Measurements from ENCODE around the gene GGPS1.

GGPS1 gene

GRCh38 chr1:235324296-235324695, 4.1 kb upstream of the GGPS1 start:
- TF ChIP-seq RAD21 (IDR thresholded peaks at IDR 0.05; ENCODE audit: low read depth) = no peak
- TF ChIP-seq NFIC (IDR thresholded peaks at IDR 0.05) = no peak
- TF ChIP-seq EGR1 (IDR thresholded peaks at IDR 0.05) = no peak
- no peak for TF ChIP-seq FOXM1 (IDR thresholded peaks at IDR 0.05; ENCODE audit: borderline replicate concordance, low read depth)
- no peak for TF ChIP-seq TEAD4 (IDR thresholded peaks at IDR 0.05)
- TF ChIP-seq YY1 (IDR thresholded peaks at IDR 0.05; ENCODE audit: low read depth) = no peak
- no peak for TF ChIP-seq CREB1 (IDR thresholded peaks at IDR 0.05; ENCODE audit: low read depth)
- TF ChIP-seq ZBTB7A (IDR thresholded peaks at IDR 0.05; ENCODE audit: low read depth) = no peak
- no peak for TF ChIP-seq CEBPB (IDR thresholded peaks at IDR 0.05)
- TF ChIP-seq, protein P1, sequence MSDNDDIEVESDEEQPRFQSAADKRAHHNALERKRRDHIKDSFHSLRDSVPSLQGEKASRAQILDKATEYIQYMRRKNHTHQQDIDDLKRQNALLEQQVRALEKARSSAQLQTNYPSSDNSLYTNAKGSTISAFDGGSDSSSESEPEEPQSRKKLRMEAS (IDR thresholded peaks at IDR 0.05) = no peak
- TF ChIP-seq TAF1 (IDR thresholded peaks at IDR 0.05; ENCODE audit: low read depth) = no peak
- TF ChIP-seq, protein P2, sequence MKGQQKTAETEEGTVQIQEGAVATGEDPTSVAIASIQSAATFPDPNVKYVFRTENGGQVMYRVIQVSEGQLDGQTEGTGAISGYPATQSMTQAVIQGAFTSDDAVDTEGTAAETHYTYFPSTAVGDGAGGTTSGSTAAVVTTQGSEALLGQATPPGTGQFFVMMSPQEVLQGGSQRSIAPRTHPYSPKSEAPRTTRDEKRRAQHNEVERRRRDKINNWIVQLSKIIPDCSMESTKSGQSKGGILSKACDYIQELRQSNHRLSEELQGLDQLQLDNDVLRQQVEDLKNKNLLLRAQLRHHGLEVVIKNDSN (IDR thresholded peaks at IDR 0.05) = no peak
- TF ChIP-seq, protein P3, sequence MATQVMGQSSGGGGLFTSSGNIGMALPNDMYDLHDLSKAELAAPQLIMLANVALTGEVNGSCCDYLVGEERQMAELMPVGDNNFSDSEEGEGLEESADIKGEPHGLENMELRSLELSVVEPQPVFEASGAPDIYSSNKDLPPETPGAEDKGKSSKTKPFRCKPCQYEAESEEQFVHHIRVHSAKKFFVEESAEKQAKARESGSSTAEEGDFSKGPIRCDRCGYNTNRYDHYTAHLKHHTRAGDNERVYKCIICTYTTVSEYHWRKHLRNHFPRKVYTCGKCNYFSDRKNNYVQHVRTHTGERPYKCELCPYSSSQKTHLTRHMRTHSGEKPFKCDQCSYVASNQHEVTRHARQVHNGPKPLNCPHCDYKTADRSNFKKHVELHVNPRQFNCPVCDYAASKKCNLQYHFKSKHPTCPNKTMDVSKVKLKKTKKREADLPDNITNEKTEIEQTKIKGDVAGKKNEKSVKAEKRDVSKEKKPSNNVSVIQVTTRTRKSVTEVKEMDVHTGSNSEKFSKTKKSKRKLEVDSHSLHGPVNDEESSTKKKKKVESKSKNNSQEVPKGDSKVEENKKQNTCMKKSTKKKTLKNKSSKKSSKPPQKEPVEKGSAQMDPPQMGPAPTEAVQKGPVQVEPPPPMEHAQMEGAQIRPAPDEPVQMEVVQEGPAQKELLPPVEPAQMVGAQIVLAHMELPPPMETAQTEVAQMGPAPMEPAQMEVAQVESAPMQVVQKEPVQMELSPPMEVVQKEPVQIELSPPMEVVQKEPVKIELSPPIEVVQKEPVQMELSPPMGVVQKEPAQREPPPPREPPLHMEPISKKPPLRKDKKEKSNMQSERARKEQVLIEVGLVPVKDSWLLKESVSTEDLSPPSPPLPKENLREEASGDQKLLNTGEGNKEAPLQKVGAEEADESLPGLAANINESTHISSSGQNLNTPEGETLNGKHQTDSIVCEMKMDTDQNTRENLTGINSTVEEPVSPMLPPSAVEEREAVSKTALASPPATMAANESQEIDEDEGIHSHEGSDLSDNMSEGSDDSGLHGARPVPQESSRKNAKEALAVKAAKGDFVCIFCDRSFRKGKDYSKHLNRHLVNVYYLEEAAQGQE (IDR thresholded peaks at IDR 0.05; ENCODE audit: low read depth) = no peak
- TF ChIP-seq TCF12 (IDR thresholded peaks at IDR 0.05; ENCODE audit: low read depth) = no peak
- TF ChIP-seq EP300 (IDR thresholded peaks at IDR 0.05; ENCODE audit: borderline replicate concordance) = no peak

DNA sequence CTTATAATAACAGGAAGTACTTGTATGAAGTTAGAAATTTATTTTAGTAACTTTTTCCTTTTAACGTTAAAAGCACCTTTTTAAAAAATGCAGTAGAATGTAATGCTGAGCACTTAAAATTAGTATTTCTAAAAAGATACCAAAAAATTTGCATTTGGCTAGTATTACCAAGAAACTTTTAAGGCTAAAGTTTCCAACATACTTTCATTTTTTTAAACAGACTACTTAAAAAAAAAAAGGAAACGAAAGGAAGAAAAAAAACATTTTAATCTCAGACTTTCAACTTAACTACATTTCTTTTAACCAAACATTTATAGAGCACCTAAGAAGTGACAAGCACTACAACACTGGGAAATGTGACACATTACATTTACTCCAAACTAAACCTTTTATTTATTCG, 3.2 kb upstream of the GGPS1 start:
- TF ChIP-seq TEAD4 (IDR thresholded peaks at IDR 0.05) (no peak), EGR1 (IDR thresholded peaks at IDR 0.05) (no peak), NFIC (IDR thresholded peaks at IDR 0.05) (no peak), CEBPB (IDR thresholded peaks at IDR 0.05) (no peak), EP300 (IDR thresholded peaks at IDR 0.05; ENCODE audit: borderline replicate concordance) (no peak), RAD21 (IDR thresholded peaks at IDR 0.05; ENCODE audit: low read depth) (no peak), YY1 (IDR thresholded peaks at IDR 0.05; ENCODE audit: low read depth) (no peak), TAF1 (IDR thresholded peaks at IDR 0.05; ENCODE audit: low read depth) (no peak), ZBTB7A (IDR thresholded peaks at IDR 0.05; ENCODE audit: low read depth) (no peak), CREB1 (IDR thresholded peaks at IDR 0.05; ENCODE audit: low read depth) (no peak), FOXM1 (IDR thresholded peaks at IDR 0.05; ENCODE audit: borderline replicate concordance, low read depth) (no peak), TCF12 (IDR thresholded peaks at IDR 0.05; ENCODE audit: low read depth) (no peak)
- TF ChIP-seq, protein P1 (IDR thresholded peaks at IDR 0.05) = no peak
- TF ChIP-seq, protein P3 (IDR thresholded peaks at IDR 0.05; ENCODE audit: low read depth) = no peak
- TF ChIP-seq, protein P2 (IDR thresholded peaks at IDR 0.05) = no peak

- TF ChIP-seq CEBPB (IDR thresholded peaks at IDR 0.05) = no peak
- no peak for TF ChIP-seq YY1 (IDR thresholded peaks at IDR 0.05; ENCODE audit: low read depth)
- TF ChIP-seq, protein P1 (IDR thresholded peaks at IDR 0.05) = no peak
- no peak for TF ChIP-seq RAD21 (IDR thresholded peaks at IDR 0.05; ENCODE audit: low read depth)
- TF ChIP-seq CREB1 (IDR thresholded peaks at IDR 0.05; ENCODE audit: low read depth) = no peak
- TF ChIP-seq, protein P2 (IDR thresholded peaks at IDR 0.05) = no peak
- TF ChIP-seq TCF12 (IDR thresholded peaks at IDR 0.05; ENCODE audit: low read depth) = no peak
- no peak for TF ChIP-seq FOXM1 (IDR thresholded peaks at IDR 0.05; ENCODE audit: borderline replicate concordance, low read depth)
- no peak for TF ChIP-seq TAF1 (IDR thresholded peaks at IDR 0.05; ENCODE audit: low read depth)
- TF ChIP-seq, protein P3 (IDR thresholded peaks at IDR 0.05; ENCODE audit: low read depth) = no peak
- no peak for TF ChIP-seq EP300 (IDR thresholded peaks at IDR 0.05; ENCODE audit: borderline replicate concordance)
- TF ChIP-seq TEAD4 (IDR thresholded peaks at IDR 0.05) = no peak
- no peak for TF ChIP-seq NFIC (IDR thresholded peaks at IDR 0.05)
- no peak for TF ChIP-seq EGR1 (IDR thresholded peaks at IDR 0.05)
- TF ChIP-seq ZBTB7A (IDR thresholded peaks at IDR 0.05; ENCODE audit: low read depth) = no peak
Measured at GRCh38 chr1:235325854-235326253, 2.5 kb upstream of the GGPS1 start.

All from Ishikawa (cell line).